ENCODE measurements around the gene GAREM1.

GRCh38 chr18:32437100-32437834, 33.4 kb downstream of the GAREM1 start:
- no peak for TF ChIP-seq TAF1 (IDR thresholded peaks at IDR 0.05; ENCODE audit: borderline replicate concordance, low read depth, low read length)
- TF ChIP-seq POLR2A (IDR thresholded peaks at IDR 0.05; ENCODE audit: low read depth, low read length): no peak
- no peak for TF ChIP-seq POLR2AphosphoS5 (IDR thresholded peaks at IDR 0.05; ENCODE audit: low read depth, low read length)
